Gastrocnemius medialis (tissue), 4 donors: ENCODE data around the gene HIVEP3.

Experiments used
- POLR2A ChIP-seq, 2 donors: fragments of 450-650 bp; IDR thresholded peaks; one replicate each; pipeline ENCODE4 v1.6.1; 2017; ENCODE audit warnings: antibody characterized with exemption in 2 of 2, mild to moderate bottlenecking in 2 of 2, moderate library complexity in 2 of 2
- TF ChIP-seq, protein P1 (sequence below), 5 experiments: fragments of 450-650 bp in 3 of 5; fragments of 200-600 bp in 2 of 5; sonication (generic) in 2 of 5; IDR thresholded peaks in 4 of 5; conservative IDR thresholded peaks in 1 of 5; 1 replicate in 4 of 5; 2 replicates in 1 of 5; pipeline ENCODE4 v1.5.1; 2016 to 2019; ENCODE audit warnings: antibody characterized with exemption in 5 of 5, mild to moderate bottlenecking in 3 of 5, moderate library complexity in 3 of 5

DNA sequence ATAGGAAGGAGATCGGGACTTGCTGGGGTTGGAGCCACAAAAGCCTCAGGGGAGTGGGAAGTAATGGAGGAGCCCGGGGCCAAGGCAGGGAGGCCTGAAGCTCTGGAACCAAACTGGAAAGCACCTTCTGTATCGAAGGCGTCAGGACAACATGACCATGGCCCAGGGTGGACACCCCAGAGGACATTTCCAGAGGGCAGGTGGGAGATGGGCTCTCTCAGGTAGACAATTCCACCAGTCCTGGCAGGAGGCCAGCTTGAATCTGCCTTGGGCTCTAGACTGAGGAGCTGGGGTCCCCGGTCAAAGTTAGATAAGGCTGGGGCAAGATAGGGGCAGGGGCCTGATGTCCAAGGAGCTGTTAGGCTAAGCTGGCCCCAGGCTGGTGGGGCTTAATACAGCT is 329.3 kb downstream of the HIVEP3 start:
- TF ChIP-seq, protein P1, sequence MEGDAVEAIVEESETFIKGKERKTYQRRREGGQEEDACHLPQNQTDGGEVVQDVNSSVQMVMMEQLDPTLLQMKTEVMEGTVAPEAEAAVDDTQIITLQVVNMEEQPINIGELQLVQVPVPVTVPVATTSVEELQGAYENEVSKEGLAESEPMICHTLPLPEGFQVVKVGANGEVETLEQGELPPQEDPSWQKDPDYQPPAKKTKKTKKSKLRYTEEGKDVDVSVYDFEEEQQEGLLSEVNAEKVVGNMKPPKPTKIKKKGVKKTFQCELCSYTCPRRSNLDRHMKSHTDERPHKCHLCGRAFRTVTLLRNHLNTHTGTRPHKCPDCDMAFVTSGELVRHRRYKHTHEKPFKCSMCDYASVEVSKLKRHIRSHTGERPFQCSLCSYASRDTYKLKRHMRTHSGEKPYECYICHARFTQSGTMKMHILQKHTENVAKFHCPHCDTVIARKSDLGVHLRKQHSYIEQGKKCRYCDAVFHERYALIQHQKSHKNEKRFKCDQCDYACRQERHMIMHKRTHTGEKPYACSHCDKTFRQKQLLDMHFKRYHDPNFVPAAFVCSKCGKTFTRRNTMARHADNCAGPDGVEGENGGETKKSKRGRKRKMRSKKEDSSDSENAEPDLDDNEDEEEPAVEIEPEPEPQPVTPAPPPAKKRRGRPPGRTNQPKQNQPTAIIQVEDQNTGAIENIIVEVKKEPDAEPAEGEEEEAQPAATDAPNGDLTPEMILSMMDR (IDR thresholded peaks at IDR 0.05 in 4 of 5, conservative IDR thresholded peaks at IDR 0.05 in 1 of 5): no peak
- TF ChIP-seq POLR2A (IDR thresholded peaks at IDR 0.05): no peak
